CD4-positive, alpha-beta T cell treated with Interleukin-12 subunit alpha and Interleukin-12 subunit beta, for 1 hour (primary cell): ENCODE data around the gene ELAVL1.
"Not testable (repeated sequence)": the region's sequence is repeated elsewhere in the genome, so short reads cannot be mapped to it uniquely, and the experiment has no call there.

Experiments
- DNase-seq: peaks from one replicate; pipeline ENCODE4 v3.0.0-alpha.2; 2020

ELAVL1 gene

GRCh38 chr19:7968008-7968795 is 37.2 kb downstream of the ELAVL1 start:
- DNase-seq: no peak

GRCh38 chr19:7965921-7966665 is 39.3 kb downstream of the ELAVL1 start:
- no peak for DNase-seq

- no peak for DNase-seq
Measured at GRCh38 chr19:7965259-7965841, 40.1 kb downstream of the ELAVL1 start.

- DNase-seq: no peak
Measured at GRCh38 chr19:7963566-7963965, 41.9 kb downstream of the ELAVL1 start.

GRCh38 chr19:7962644-7963268 is 42.7 kb downstream of the ELAVL1 start:
- no peak for DNase-seq

- no peak for DNase-seq
Measured at GRCh38 chr19:7961920-7962626, 43.4 kb downstream of the ELAVL1 start.

- not testable (repeated sequence) for DNase-seq
Measured at GRCh38 chr19:7961082-7961481, 44.4 kb downstream of the ELAVL1 start.

- no peak for DNase-seq
Measured at GRCh38 chr19:7959211-7959610, 46.2 kb downstream of the ELAVL1 start.

GRCh38 chr19:7955696-7956095 is 49.7 kb downstream of the ELAVL1 start:
- DNase-seq: no peak

- DNase-seq: no peak
Measured at GRCh38 chr19:7953576-7953975, 51.9 kb downstream of the ELAVL1 start.

- no peak for DNase-seq
Measured at GRCh38 chr19:7953060-7953459, 52.4 kb downstream of the ELAVL1 start.

- no peak for DNase-seq
Measured at GRCh38 chr19:7947939-7948338, 57.5 kb downstream of the ELAVL1 start.

GRCh38 chr19:7944177-7944761 is 61.2 kb downstream of the ELAVL1 start:
- DNase-seq: peak; percentile 87

GRCh38 chr19:7943444-7944176 is 61.8 kb downstream of the ELAVL1 start, which contains the start of gene TIMM44:
Gene TIMM44 (minus strand): TSS chr19:7943666. CDS start chr19:7943651, 15 bp downstream.
- DNase-seq: peak; percentile 99

- no peak for DNase-seq
Measured at GRCh38 chr19:7942981-7943443, 62.4 kb downstream of the ELAVL1 start.

- no peak for DNase-seq
Measured at GRCh38 chr19:7941895-7942596, 63.4 kb downstream of the ELAVL1 start.

GRCh38 chr19:7940841-7941240 is 64.6 kb downstream of the ELAVL1 start:
- DNase-seq: no peak

- no peak for DNase-seq
Measured at GRCh38 chr19:7934766-7935165, 70.7 kb downstream of the ELAVL1 start.

GRCh38 chr19:7933828-7934725 is 71.4 kb downstream of the ELAVL1 start:
- DNase-seq: no peak

GRCh38 chr19:7933411-7933810 is 72.0 kb downstream of the ELAVL1 start:
- no peak for DNase-seq
